Measurements from ENCODE around the gene KIF16B. TPM values are rescaled to one million over a fixed set of nuclear protein-coding genes. Genes with fewer than 3 reads are reported as not detected.
A peak's percentile ranks its signal among the peaks of the same experiment; 100 is the strongest.

Gene KIF16B
- total RNA-seq, 1 donor from 2014 or later = 9.1 TPM

DNA sequence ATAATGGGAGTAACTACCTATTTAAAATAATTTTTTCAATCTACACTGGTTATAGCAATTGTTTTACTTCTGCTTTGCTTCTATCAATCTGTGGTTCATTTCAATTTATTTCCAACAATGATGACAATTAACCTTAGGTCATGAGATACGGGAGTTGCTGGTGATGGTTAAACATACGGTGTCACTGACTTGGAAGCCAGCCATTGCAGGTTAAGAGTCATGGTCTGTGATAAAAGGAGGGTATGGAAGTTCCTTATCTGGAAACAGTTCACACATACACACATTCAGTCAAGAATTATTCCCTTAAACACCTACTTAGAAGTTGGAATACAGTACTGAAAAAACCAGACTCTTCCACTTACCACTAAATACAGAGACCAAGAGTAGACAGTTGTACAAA, 180.0 kb downstream of the KIF16B start:
- Mint-ChIP-seq H3K4me1 (peaks cover 40% of the 10 kb centered on the region), H3K27me3 (no peaks in the 10 kb centered on the region), H3K4me3 (no peak overlapping the region), H3K27ac (no peak overlapping the region), H3K36me3 (ENCODE audit: low read depth) (no peaks in the 10 kb centered on the region), H3K9me3 (no peaks in the 10 kb centered on the region)
- CTCF ChIA-PET = no interaction called here
- ATAC-seq (ENCODE audit: low read depth) (no peak), DNase-seq (no peak)
- POLR2A ChIA-PET = no interaction called here
- TF ChIP-seq, protein P1, sequence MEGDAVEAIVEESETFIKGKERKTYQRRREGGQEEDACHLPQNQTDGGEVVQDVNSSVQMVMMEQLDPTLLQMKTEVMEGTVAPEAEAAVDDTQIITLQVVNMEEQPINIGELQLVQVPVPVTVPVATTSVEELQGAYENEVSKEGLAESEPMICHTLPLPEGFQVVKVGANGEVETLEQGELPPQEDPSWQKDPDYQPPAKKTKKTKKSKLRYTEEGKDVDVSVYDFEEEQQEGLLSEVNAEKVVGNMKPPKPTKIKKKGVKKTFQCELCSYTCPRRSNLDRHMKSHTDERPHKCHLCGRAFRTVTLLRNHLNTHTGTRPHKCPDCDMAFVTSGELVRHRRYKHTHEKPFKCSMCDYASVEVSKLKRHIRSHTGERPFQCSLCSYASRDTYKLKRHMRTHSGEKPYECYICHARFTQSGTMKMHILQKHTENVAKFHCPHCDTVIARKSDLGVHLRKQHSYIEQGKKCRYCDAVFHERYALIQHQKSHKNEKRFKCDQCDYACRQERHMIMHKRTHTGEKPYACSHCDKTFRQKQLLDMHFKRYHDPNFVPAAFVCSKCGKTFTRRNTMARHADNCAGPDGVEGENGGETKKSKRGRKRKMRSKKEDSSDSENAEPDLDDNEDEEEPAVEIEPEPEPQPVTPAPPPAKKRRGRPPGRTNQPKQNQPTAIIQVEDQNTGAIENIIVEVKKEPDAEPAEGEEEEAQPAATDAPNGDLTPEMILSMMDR (IDR thresholded peaks at IDR 0.05) = no peak
- intact Hi-C loops (cut with micrococcal nuclease) = loop anchor here (5.0 kb wide), 4 partner anchors 179 to 471 kb away; partner anchors contain the start of gene KIF16B

DNA sequence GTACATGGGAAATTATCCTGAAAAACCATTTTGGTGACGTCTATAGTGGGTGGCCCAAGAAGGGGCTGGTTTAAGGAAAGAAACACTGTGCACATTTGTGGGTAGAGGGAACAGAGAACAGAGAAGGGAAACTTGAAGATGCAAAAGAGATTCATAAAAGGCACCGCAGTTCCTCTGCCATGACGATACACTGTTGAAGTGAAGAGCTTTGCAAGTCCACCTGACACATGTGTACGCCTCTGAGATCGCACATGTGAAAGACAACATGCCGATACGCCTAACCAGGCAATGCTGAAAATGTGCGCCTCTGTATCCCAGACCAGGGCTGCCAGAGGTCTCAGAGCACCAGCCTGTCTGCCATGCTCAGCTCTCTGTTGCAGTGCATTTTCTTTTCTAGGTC, 180.9 kb downstream of the KIF16B start:
- H3K27me3 Mint-ChIP-seq = no peaks in the 10 kb centered on the region
- ChIA-PET CTCF (interaction anchor here (0.6 kb wide), 1 partner anchor 9 kb away, joined by 3 read pairs; no protein-coding TSS in a partner anchor), POLR2A (no interaction called here)
- intact Hi-C loops (cut with micrococcal nuclease) = loop anchor here (5.0 kb wide), 4 partner anchors 180 to 470 kb away; partner anchors contain the start of gene KIF16B
- TF ChIP-seq, protein P1 (IDR thresholded peaks at IDR 0.05) = no peak
- ATAC-seq (ENCODE audit: low read depth) (peak; percentile 85), DNase-seq (peak; percentile 26)
- no peaks in the 10 kb centered on the region for H3K36me3 Mint-ChIP-seq (ENCODE audit: low read depth)
- H3K4me1 Mint-ChIP-seq = peaks cover 40% of the 10 kb centered on the region
- peak overlapping the region; percentile 72 for H3K4me3 Mint-ChIP-seq
- H3K9me3 Mint-ChIP-seq = no peaks in the 10 kb centered on the region
- H3K27ac Mint-ChIP-seq = peak overlapping the region; percentile 46

DNA sequence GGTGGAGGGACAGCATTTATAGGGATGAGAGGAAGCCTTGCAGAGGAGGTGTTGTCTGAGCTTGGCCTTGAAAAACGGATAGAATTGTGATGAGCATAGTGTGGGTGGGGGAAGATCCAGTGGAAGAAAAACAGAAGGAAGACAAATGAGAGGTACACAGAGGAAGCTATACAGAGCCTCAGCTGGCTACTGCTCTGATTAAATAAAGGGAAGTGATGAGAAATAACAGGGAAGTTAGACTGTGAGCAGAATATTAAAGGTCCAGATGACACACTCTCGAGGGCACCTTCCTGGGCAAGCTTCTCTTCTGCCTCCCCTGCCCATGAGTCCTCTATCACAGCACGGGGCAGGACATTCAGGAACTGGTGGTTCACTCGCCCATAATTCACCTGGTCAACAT, 182.3 kb downstream of the KIF16B start:
- no peaks in the 10 kb centered on the region for H3K36me3 Mint-ChIP-seq (ENCODE audit: low read depth)
- DNase-seq (no peak), ATAC-seq (ENCODE audit: low read depth) (peak; percentile 59)
- intact Hi-C loops (cut with micrococcal nuclease) = loop anchor here (2.0 to 5.0 kb wide), 5 partner anchors 14 to 469 kb away; partner anchors contain the start of gene KIF16B
- peaks cover 40% of the 10 kb centered on the region for H3K4me1 Mint-ChIP-seq
- TF ChIP-seq, protein P1 (IDR thresholded peaks at IDR 0.05) = no peak
- H3K9me3 Mint-ChIP-seq = no peaks in the 10 kb centered on the region
- peak overlapping the region; percentile 46 for H3K27ac Mint-ChIP-seq
- peak overlapping the region; percentile 5 for H3K4me3 Mint-ChIP-seq
- ChIA-PET CTCF (no interaction called here), POLR2A (no interaction called here)
- H3K27me3 Mint-ChIP-seq = no peaks in the 10 kb centered on the region

- Mint-ChIP-seq H3K36me3 (ENCODE audit: low read depth) (peaks cover 3% of the 10 kb centered on the region), H3K27me3 (no peaks in the 10 kb centered on the region), H3K27ac (no peak overlapping the region), H3K4me3 (no peak overlapping the region), H3K9me3 (no peaks in the 10 kb centered on the region), H3K4me1 (peaks cover 43% of the 10 kb centered on the region)
- intact Hi-C loops (cut with micrococcal nuclease) = no loop called here
- ATAC-seq (ENCODE audit: low read depth) (no peak), DNase-seq (no peak)
- ChIA-PET CTCF (no interaction called here), POLR2A (no interaction called here)
- TF ChIP-seq, protein P1 (IDR thresholded peaks at IDR 0.05) = no peak
These were observed 184.5 kb downstream of the KIF16B start for GRCh38 chr20:16388731-16389130.

- intact Hi-C loops (cut with micrococcal nuclease) = no loop called here
- no peak for DNase-seq
- H3K27ac Mint-ChIP-seq = no peak overlapping the region
- CTCF ChIA-PET = no interaction called here
- no peak overlapping the region for H3K4me3 Mint-ChIP-seq
- POLR2A ChIA-PET = no interaction called here
- peaks cover 3% of the 10 kb centered on the region for H3K36me3 Mint-ChIP-seq (ENCODE audit: low read depth)
- TF ChIP-seq, protein P1 (IDR thresholded peaks at IDR 0.05) = no peak
- no peaks in the 10 kb centered on the region for H3K27me3 Mint-ChIP-seq
- H3K9me3 Mint-ChIP-seq = no peaks in the 10 kb centered on the region
- H3K4me1 Mint-ChIP-seq = peaks cover 34% of the 10 kb centered on the region
- no peak for ATAC-seq (ENCODE audit: low read depth)
These were observed 185.6 kb downstream of the KIF16B start for GRCh38 chr20:16387666-16388065.

All from activated B cell treated with CpG ODN at 0.5 μM for 24 hours (primary cell).